D721Med (cell line): ENCODE results near the gene BIRC5.

Experiments
- DNase-seq: peaks from one replicate; pipeline ENCODE4 v3.0.0; 2011; ENCODE audit warnings: low spot score; ENCODE audit not compliant: insufficient read length
- FAIRE-seq: peaks from 2 replicates; lab custom pipeline; 2011; peaks lifted over from hg19 to GRCh38; lab: Jason Lieb, UNC
- CTCF ChIP-seq: IDR thresholded peaks from 2 replicates; pipeline ENCODE4 v1.5.1; 2012; ENCODE audit warnings: mild to moderate bottlenecking, control low read depth; ENCODE audit not compliant: insufficient read depth; ENCODE audit errors: missing control alignments

BIRC5 gene

GRCh38 chr17:78225088-78225865 is 11.2 kb downstream of the BIRC5 start:
- DNase-seq = no peak

GRCh38 chr17:78226055-78226758 is 12.2 kb downstream of the BIRC5 start:
- FAIRE-seq (no peak), DNase-seq (no peak)
- TF ChIP-seq CTCF = no peak

More at GRCh38 chr17:78225088-78225865, 11.2 kb downstream of the BIRC5 start:
- no peak for FAIRE-seq
- no peak for TF ChIP-seq CTCF

- no peak for TF ChIP-seq CTCF
- DNase-seq (no peak), FAIRE-seq (no peak)
These were observed 12.9 kb downstream of the BIRC5 start for GRCh38 chr17:78226759-78227454.

DNA sequence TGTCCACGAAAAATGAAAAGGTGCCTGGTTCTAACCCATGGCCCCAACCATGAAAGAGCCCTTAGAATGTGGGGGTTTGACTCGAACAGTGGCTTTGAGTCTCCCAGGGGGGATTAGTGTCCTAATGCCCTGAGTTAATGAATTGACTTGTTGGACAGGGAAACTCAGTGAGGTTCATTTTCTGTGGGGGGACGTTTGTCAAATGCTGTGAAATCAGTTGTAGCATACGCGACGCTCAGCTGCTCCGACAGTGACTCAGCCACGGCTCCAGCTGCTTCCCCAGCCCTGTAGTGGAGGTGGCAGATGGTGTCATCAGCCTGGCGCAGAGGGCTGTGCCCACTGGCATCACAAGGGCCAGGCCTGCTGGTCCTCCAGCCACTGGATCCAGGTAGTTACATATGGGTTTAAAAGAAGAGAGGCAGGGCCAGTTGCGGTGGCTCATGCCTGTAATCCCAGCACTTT is 13.4 kb downstream of the BIRC5 start:
- no peak for FAIRE-seq
- DNase-seq = no peak
- TF ChIP-seq CTCF = no peak

GRCh38 chr17:78228176-78228575 is 14.1 kb downstream of the BIRC5 start:
- DNase-seq = no peak
- no peak for FAIRE-seq

GRCh38 chr17:78230252-78230962 is 16.4 kb downstream of the BIRC5 start:
- no peak for DNase-seq
- no peak for FAIRE-seq
- no peak for TF ChIP-seq CTCF

More at GRCh38 chr17:78228176-78228575, 14.1 kb downstream of the BIRC5 start:
- TF ChIP-seq CTCF = no peak
